Lower leg skin (tissue), 4 donors: ENCODE measurements around the gene CD74. TPM values are rescaled to one million over a fixed set of nuclear protein-coding genes. Genes with fewer than 3 reads are reported as not detected.

ENCODE experiments used
- DNase-seq, 2 donors: peaks; one replicate each; pipeline ENCODE4 v3.0.0-alpha.2; 2019; ENCODE audit warnings: low spot score in 2 of 2
- H3K4me3 ChIP-seq: fragments of 200-600 bp; sonication (generic); 2 replicates; pipeline ENCODE4 v1.5.1; 2017; ENCODE audit warnings: mild to moderate bottlenecking, low read depth; ENCODE audit not compliant: poor library complexity, severe bottlenecking
- POLR2A ChIP-seq, 2 donors: fragments of 450-650 bp; IDR thresholded peaks; one replicate each; pipeline ENCODE4 v1.6.1; 2016 to 2017; ENCODE audit warnings: antibody characterized with exemption in 2 of 2, mild to moderate bottlenecking in 1 of 2, moderate library complexity in 1 of 2
- WGBS, 2 donors: methylation state at CpG; one replicate each; pipeline ENCODE4 v1.1.5; 2018; 5-methylcytosine and 5-hydroxymethylcytosine counted together
- intact Hi-C: fragments of 100-400 bp; cut with DNase I; formaldehyde crosslinking; loops from one replicate; pipeline ENCODE4 v1.15.0; 2023; ENCODE audit warnings: low total_unique reads
- total RNA-seq, 4 donors: library from RNA; depleted of rRNA; stranded (reverse); fragments of >200 nt; gene quantifications; one replicate each; pipeline ENCODE4 v1.1.0, GENCODE V29; 2016
- TF ChIP-seq, protein P1 (sequence below), 3 donors: fragments of 450-650 bp; IDR thresholded peaks; one replicate each; pipeline ENCODE4 v1.5.1; 2016; ENCODE audit warnings: antibody characterized with exemption in 3 of 3, mild to moderate bottlenecking in 3 of 3, moderate library complexity in 2 of 3

Gene CD74
- total RNA-seq, 4 donors from 2014 or later = 500 to 762 (median 613) TPM

DNA sequence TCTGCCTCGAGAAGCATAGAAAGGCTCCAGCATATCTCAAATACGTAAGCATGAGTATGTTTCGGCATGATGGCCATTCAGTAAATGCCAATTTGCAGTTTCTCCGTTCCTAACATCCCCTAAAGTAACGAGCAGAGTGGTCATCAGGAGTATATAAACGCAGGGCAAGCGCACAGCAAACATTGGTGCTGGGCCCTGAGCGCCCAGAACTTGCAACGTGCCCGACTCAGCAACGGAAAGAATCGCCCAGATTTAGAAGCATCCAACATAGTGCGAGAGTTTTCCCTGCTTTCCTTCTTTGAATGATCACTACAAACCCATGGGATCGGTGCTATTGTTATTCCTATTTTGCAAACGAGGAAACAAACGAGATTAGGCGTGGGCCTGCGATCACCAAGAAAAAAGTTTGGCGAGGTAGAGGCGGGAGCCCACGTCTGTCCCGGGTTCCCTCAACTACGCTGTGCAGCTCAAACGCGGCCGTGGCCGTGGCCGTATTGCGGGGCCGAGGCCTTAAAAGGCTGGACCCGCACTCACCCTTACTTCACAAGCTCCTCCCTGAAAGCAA lies 36.3 kb upstream of the CD74 start:
- H3K4me3 ChIP-seq = peak overlapping the region; percentile 63
- 0% methylated on average over 31 of the region's 31 CpGs for WGBS, 2 donors
- intact Hi-C loops = no loop called here
- TF ChIP-seq, protein P1, sequence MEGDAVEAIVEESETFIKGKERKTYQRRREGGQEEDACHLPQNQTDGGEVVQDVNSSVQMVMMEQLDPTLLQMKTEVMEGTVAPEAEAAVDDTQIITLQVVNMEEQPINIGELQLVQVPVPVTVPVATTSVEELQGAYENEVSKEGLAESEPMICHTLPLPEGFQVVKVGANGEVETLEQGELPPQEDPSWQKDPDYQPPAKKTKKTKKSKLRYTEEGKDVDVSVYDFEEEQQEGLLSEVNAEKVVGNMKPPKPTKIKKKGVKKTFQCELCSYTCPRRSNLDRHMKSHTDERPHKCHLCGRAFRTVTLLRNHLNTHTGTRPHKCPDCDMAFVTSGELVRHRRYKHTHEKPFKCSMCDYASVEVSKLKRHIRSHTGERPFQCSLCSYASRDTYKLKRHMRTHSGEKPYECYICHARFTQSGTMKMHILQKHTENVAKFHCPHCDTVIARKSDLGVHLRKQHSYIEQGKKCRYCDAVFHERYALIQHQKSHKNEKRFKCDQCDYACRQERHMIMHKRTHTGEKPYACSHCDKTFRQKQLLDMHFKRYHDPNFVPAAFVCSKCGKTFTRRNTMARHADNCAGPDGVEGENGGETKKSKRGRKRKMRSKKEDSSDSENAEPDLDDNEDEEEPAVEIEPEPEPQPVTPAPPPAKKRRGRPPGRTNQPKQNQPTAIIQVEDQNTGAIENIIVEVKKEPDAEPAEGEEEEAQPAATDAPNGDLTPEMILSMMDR (IDR thresholded peaks at IDR 0.05) = no peak
- TF ChIP-seq POLR2A (IDR thresholded peaks at IDR 0.05) = no peak
- DNase-seq = no peak

DNA sequence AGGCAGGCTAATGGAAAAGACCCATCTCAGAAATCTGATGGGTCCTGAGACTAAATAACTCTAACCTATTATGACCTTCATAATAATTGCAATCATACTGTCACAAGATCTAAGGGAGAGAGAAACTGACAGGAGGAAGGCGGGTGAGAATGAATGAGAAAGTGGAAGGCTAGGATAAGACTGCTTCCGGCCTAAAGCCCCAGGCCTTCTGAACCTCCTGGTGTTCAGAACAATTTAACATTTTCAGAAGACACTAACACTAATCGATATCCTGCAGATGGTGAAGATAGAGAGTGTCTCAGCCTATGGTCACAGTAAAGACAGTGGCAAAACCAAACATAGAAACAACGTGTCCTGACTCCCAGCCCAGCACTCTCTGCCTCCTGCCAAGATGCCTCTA lies 35.6 kb upstream of the CD74 start:
- H3K4me3 ChIP-seq = peak overlapping the region; percentile 63
- no peak for DNase-seq
- intact Hi-C loops = no loop called here
- 11 to 22% methylated on average over 4 of the region's 4 CpGs for WGBS, 2 donors
- TF ChIP-seq, protein P1 (IDR thresholded peaks at IDR 0.05) = no peak
- TF ChIP-seq POLR2A (IDR thresholded peaks at IDR 0.05) = no peak

DNA sequence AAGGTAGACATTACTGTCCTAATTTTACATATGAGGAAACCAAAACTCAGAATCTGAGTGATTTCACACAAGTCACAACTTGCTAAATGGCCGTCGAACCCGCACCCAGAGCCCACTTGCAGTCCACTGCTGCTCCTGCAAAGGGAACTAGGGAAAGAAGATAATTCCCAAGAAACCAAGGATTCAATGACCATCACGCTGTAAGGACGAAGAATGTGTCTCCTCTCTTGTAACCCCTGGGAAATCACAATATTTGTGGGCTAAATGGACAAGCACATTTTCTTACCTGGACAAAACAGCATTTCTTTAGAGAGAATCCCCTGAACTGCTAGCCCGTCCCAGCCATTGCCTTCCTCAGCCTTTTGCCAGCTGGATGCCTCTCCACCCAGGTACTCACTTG lies 34.5 kb upstream of the CD74 start:
- TF ChIP-seq, protein P1 (IDR thresholded peaks at IDR 0.05) = no peak
- no peak for TF ChIP-seq POLR2A (IDR thresholded peaks at IDR 0.05)

DNA sequence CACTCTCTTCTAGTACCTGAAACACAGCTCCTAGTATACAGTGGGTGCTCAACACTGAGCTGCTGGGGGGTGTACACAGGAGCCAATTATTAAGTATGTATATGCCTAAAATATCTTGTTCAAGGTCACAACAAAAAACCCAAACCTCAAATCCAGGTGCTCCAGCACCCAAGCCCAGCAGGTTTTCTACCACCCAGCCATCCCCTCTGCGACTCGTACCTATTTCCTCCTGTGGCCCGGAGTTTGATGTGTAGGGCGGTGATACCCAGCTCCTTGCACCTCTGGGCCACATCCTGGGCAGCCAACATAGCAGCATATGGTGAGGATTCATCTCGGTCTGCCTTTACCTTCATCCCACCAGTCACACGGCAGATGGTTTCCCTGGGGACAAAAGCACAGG lies 33.9 kb upstream of the CD74 start:
- WGBS, 2 donors = 90% methylated on average over 6 of the region's 6 CpGs
- H3K4me3 ChIP-seq = no peak overlapping the region
- intact Hi-C loops = no loop called here
- DNase-seq = no peak
- no peak for TF ChIP-seq POLR2A (IDR thresholded peaks at IDR 0.05)
- TF ChIP-seq, protein P1 (IDR thresholded peaks at IDR 0.05) = no peak

More for the DNA sequence above, 34.5 kb upstream of the CD74 start:
- WGBS, 2 donors = 80 to 82% methylated on average over 6 of the region's 6 CpGs
- H3K4me3 ChIP-seq = no peak overlapping the region
- intact Hi-C loops = no loop called here
- DNase-seq = no peak

DNA sequence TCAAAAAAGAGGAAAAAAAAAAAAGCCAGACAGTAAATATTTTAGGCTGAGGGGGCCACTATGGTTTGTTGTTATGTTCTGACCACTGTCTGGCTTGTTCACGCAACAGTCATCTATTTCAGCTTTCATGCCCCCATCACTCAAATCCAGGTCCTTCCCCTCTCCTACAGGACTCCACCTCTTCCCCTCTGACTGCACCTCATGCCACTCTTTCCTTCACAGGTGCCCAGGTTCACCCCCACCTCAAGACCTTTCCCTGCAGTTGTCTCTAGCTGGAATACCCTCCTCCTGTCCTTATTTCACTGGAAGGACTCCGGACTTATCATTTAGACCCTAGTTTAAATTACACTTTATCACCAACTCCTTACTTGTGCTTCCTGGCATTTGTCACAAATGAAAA lies 33.4 kb upstream of the CD74 start:
- DNase-seq = no peak
- H3K4me3 ChIP-seq = no peak overlapping the region
- TF ChIP-seq POLR2A (IDR thresholded peaks at IDR 0.05) = no peak
- TF ChIP-seq, protein P1 (IDR thresholded peaks at IDR 0.05) = no peak
- WGBS, 2 donors = 94 to 96% methylated on average over 2 of the region's 2 CpGs
- intact Hi-C loops = no loop called here

DNA sequence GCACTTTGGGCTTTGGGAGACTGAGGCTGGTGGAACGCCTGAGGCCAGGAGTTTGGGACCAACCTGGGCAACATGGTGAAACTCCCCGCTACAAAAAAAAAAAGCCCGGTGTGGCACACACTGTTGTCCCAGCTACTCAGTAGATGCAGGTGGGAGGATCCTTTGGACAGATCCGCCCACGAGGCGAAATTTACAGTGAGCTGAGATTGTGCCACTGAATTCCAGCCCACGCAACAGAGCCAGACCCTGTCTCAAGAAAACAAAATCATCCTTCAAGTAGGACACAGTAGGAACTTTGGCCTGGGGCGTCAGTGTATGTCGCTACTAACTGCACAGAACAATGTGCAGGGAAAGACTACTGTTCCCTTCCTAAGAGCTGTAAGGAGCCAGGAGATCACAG lies 32.1 kb upstream of the CD74 start:
- intact Hi-C loops = no loop called here

More for the DNA sequence above, 32.1 kb upstream of the CD74 start:
- no peak overlapping the region for H3K4me3 ChIP-seq
- 72 to 80% methylated on average over 9 of the region's 9 CpGs for WGBS, 2 donors
- TF ChIP-seq, protein P1 (IDR thresholded peaks at IDR 0.05) = no peak
- TF ChIP-seq POLR2A (IDR thresholded peaks at IDR 0.05) = no peak
- no peak for DNase-seq
